LNCAP (cell line): ENCODE measurements around the gene PHKG1.
A peak's percentile ranks its signal among the peaks of the same experiment; 100 is the strongest.

ENCODE experiments used
- TF ChIP-seq, protein P1 (sequence below): fragments of 450-650 bp; IDR thresholded peaks from 2 replicates; pipeline ENCODE4 v1.5.1; 2017; ENCODE audit warnings: mild to moderate bottlenecking

PHKG1 gene

DNA sequence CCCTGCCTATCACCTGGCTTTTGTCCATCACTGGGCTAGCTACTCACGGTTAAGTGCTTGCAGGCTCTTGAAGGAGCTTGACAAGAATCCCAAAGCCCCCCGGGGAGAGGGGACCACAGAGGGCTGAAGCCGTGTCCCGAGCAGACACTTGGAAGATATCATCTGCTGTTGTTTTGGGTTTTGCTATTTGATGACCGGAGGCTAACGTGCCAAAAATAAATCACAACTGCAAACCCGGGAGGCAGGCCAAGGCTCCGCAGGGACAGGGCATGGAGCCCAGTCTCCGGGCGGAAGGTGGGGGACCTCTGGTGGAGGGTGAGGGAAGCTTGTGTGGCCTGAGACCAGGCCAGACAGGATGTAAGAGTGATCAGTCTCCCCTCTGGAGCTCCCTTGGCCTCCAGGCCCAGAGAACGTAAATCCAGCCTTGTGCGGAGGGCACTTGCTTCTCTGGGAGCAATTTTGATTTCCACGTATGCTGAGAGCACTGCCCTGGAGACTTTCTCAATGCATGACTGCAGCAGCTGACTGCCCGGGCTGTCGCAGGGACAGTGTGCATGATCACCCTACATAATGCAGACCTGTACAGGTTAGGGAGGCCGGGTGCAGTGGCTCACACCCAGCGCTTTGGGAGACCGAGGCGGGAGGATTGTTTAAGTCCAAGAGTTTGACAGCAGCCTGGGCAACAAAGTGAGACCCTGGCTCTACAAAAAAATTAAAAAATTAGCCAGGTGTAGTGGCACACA lies at the start of gene PHKG1:
TSS of gene PHKG1 (minus strand) at position 164 of the 743 bp plus-strand sequence. CDS start 4,011 bp downstream, outside the sequence.
- TF ChIP-seq, protein P1, sequence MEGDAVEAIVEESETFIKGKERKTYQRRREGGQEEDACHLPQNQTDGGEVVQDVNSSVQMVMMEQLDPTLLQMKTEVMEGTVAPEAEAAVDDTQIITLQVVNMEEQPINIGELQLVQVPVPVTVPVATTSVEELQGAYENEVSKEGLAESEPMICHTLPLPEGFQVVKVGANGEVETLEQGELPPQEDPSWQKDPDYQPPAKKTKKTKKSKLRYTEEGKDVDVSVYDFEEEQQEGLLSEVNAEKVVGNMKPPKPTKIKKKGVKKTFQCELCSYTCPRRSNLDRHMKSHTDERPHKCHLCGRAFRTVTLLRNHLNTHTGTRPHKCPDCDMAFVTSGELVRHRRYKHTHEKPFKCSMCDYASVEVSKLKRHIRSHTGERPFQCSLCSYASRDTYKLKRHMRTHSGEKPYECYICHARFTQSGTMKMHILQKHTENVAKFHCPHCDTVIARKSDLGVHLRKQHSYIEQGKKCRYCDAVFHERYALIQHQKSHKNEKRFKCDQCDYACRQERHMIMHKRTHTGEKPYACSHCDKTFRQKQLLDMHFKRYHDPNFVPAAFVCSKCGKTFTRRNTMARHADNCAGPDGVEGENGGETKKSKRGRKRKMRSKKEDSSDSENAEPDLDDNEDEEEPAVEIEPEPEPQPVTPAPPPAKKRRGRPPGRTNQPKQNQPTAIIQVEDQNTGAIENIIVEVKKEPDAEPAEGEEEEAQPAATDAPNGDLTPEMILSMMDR = peak; percentile 72

DNA sequence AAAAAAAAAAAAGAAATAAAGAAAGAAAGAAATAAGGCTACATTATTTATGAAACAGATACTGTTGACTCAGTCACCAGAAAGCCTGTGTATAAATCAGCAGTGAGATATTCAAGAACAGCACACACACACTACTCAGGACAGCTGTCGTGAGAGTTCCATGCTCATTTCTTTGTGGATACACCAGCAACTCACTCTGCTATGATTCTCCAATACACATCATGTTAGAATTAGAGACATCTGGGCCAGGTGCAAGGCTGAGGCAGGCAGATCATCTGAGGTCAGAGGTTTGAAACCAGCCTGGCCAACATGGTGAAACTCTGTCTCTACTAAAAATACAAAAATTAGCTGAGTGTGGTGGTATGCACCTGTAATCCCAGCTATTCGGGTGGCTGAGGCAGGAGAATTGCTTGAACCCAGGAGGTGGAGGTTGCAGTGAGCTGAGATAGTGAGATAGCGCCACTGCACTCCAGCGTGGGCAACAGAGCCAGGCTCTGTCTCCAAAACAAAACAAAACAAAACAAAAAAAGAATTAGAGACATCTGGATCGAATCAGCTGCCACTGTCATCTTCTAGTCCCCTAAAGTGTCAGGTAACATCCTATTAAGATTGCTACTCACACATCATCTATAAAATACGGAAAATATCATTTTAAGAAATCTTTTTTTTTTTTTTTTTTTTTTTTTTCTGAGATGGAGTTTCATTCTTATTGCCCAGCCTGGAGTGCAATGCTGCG lies 34.7 kb upstream of the PHKG1 start:
- TF ChIP-seq, protein P1 = no peak

DNA sequence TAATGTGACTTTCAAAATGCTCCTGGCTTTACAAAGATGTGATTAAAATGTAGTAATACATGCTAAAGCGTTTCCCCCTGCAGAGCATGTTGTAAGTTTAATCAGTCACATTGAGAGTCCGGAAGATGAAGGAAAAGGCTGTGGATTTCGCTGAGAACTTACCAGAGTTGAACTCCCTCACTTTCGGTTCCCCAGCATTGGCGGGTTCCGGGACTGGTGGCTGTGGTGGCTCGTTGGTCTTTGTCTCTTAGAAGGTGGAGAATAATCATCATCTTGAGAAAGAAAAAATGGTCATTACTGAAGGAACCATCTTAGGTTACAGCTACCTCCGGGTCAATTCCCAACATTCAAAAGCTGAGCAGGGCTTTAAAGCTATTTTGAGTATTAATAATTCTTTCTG lies 33.1 kb upstream of the PHKG1 start:
- TF ChIP-seq, protein P1 = no peak

DNA sequence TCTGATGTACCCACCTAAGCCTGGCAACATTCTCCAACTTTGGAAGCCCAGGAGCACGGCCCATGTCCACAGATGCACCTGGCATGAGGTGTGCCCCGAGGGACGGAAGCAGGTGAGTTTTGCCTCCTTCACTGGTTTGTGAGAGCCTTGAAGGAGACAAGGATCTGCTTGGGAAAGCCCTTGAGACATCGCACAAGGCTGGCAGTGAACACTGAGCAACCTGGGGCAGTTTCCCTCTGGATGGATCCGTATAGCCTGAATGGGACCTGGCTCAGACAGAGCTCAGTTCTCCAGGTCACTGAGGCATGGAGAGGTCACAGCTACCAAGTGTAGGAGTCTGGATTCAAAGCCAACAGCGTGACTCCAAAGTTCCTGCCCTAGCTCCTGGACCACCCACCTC lies 32.2 kb upstream of the PHKG1 start:
- TF ChIP-seq, protein P1 = no peak

DNA sequence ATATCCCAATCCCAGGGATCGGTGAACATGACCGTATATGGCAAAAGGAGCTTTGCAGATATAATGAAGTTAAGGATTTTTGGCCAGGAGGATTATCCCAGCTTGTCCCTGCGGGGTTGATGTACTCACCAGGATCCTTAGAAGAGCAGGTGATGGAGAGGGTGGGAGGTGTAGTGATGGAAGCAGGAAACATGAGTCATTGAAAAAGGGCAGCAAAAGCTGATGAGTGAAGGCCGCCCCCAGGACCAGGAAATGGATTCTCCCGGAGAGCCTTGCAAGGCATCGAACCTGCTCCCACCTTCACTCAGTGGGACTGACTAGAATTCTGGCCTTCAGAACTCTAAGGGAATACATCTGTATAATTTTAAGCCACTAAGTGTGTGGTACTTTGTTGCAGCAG lies 28.7 kb upstream of the PHKG1 start:
- TF ChIP-seq, protein P1 = no peak

DNA sequence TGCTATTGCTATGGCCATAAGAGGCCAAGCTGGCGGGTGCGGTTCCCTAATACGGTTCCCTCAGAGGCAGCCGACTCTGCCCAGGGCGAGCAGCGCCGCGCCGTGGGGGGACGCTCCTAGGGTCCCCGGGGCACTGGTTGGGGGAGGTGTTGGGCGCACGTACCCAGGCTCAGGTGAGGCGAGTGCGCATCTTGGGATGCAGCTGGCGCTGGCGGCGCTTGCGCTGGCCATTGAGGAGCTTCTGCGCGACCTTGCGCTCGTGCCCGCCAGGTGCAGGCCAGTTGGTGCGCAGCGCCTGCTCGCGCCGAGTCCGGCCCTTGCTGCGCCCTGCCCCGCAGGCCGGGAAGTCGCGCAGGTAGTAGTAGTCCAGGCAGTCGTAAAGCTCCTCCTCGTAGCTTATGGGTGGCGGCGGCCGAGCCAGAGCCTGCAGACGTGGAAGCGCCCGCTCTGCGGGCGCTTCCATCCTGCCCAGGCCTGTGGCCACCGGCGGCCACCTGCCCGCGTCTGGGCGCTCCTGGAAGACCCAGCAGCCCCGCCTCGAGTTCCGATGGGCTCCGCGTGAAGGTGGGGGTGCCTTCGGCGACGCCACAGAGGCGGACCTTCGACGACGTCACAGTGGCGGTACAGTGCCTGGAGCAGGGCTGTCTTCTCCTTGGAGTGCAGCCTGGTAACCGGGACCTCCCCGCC lies 23.2 kb upstream of the PHKG1 start, which contains the start of gene NUPR2:
TSS of gene NUPR2 (minus strand) at position 566 of the 687 bp plus-strand sequence. CDS start at position 463, 103 bp downstream.
- TF ChIP-seq, protein P1 = no peak

DNA sequence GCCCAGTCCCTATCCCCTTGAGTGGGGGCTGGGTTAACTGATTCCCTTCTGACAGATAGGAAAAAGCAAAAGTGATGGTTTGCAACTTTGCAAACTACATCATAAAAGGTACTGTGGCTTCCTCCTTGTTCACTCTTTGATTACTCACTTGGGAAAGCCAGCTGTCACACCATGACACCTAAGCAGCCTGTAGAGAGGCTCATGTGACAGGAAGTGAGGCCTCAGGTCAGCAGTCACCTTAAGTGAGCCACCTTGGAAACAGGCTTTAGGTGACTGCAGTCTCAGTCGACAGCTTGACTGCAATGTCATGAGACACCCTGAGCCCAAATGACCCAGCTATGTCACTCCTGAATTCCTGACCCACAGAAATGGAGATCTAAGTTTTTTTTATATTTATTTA lies 17.9 kb upstream of the PHKG1 start:
- TF ChIP-seq, protein P1 = no peak
